HG03342 (cell line): ENCODE data around the gene ANXA5.
"Not testable (repeated sequence)": the region's sequence is repeated elsewhere in the genome, so short reads cannot be mapped to it uniquely, and the experiment has no call there.

Experiments used
- ATAC-seq: cut with Tn5 transposase; IDR thresholded peaks from one replicate; pipeline ENCODE4 v1.9.1; 2021; ENCODE audit warnings: mild to moderate bottlenecking, moderate library complexity; ENCODE audit not compliant: unreplicated experiment

The ANXA5 gene

DNA sequence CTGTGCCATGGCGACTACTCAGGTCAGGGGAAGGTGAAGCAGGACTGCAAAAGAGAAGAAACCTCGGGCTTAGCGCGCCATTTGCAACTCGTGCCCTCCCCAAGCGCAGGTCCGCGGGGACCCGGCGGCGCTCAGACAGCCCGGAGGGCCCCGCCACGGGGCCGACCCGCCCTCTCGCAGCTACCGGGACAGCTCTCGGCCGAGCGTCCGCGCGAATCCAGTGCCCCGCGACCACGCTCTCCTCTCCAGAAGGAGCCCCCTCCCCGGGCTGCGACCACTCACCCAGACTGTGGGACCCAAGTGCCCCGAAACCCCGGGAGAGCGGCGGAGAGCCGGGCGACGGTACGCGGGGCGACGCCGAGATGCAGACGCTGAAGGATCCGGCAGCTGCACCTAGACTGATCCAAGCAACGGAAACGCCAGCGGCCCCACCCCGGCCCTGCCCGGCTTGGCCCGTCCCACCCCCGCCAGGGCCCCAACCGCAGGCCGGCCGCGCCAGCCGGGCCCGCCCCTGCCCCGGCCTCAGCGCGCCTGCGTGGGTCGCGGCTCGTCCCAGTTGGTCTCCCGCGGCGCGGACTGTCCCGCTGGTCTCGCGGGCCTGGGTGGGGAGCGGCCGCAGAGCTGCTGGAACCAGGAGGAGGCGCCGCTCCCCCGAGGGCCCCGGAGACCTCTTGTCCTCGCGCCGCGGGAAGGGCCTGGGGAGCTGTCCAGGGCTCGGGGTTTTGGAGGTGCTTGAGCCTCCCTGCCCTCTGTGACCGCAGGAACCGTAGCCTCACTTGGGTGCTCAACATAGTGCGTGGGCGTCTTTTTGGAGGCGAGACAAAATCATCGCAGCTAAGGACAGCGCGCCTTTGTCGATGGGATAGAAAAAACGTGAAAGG, at the start of gene ANXA5:
TSS of gene ANXA5 (minus strand) at position 400 of the 881 bp plus-strand sequence. CDS start at position 9, 391 bp downstream.
- peak; percentile 90 for ATAC-seq

- no peak for ATAC-seq
Measured at GRCh38 chr4:121742794-121743193, 46.0 kb upstream of the ANXA5 start.

DNA sequence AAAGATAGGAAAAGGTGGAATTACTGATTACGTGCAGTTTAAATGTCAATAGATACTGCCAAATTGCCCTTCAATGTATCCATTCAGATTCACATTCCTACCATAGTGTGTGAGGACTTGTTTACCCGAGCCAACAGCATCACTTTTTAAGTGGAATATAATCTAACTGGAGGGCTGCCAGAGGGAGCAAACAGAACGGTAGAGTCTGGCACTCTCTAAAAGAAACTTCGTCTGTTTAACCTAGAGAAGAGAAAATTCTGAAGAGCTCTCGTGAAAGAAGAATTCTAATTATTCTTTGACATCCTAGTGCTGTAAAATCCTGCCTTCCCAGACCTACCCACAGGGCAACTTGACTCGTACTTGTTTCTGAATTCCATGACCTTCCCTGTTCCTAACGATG, 45.0 kb upstream of the ANXA5 start:
- ATAC-seq: no peak

GRCh38 chr4:121740796-121741409, 44.1 kb upstream of the ANXA5 start:
- ATAC-seq: no peak

GRCh38 chr4:121739575-121739974, 42.8 kb upstream of the ANXA5 start:
- ATAC-seq: no peak

DNA sequence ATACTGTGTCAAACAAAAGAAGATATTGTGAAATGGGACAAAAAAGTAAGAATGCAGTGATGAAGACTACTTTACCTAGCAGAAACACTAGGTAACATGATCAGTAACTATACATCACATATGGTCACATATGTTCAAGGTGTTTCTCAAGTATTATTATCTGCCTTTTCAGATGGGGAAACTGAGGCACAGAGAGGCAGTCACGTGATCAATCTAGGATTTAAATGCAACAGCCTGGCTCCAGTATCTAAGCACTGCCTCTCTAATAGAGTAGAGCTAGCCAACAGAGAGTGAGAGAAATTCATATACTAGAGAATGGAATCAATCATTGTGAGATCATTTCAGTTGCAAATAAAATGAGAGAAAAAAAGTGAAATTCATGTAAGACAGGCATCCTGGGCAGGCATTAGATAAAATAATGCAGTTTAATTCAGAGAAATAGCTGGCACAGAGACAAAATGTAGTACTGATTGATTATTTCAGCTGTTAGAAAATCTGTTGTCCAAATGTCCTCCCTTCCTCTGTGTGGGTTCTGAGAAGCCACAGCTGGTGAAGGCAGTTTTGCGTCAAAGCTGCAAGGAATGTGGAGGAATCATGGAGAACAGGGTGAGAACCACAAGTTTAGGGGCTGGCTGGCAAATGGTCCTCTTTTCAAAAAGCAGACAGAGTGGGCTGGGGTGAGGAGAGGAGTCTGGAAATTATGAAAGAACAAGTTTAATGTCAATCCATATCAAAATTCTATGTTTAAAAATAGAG, 42.2 kb upstream of the ANXA5 start:
- ATAC-seq: no peak

DNA sequence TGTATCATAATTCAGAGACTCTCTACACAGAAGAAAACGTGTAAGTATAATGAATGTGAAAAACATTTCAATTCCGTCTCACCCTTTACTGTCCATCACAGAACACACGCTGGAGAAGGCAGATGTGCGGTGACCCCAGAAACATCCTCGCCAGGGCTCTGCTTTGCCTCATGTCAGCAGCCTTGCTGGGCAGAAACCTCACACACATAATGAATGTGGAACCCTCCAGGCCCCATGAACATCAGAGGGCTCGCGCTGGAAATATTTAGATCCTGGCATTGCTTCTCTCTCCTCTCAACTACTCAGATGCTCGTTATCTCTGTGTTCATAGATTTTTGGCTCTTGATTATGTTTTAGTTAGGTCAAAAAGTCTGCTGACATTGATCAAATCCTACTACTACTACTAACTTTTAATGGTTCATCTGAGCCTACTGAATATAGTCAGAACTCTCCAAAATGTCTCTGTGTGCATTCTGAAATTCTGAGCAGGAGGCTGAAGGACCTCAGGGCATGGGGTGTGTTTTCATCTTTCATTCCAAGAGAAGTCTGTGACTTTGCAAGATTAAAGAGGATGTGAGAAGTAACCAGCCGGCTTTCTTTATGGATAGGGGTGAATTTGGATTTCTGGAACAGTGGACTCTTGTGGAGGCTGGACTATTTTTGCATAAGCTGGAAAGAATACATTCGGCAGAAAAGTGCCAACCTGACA, 41.2 kb upstream of the ANXA5 start:
- ATAC-seq: no peak

GRCh38 chr4:121736735-121737351, 40.1 kb upstream of the ANXA5 start:
- ATAC-seq: no peak

GRCh38 chr4:121734571-121734970, 37.8 kb upstream of the ANXA5 start:
- no peak for ATAC-seq

DNA sequence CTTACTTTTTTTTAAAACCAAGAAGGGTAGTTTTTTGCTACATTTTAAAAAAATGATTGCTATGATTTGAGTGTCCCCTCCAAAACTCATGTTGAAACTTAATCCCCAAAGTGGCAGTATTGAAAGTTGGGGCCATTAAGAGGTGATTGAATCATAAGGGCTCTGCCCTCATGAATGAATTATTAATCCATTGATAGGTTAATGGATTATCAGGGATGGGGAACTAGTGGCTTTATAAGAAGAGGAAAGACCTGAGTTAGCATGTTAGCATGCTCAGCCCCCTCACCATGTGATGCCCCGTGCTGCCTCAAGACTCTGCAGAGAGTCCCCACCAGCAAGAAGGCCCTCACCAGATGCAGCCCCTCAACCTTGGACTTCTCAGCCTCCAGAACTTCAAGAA, 37.2 kb upstream of the ANXA5 start:
- ATAC-seq: no peak

GRCh38 chr4:121729753-121730152, 33.0 kb upstream of the ANXA5 start:
- ATAC-seq: not testable (repeated sequence)

- ATAC-seq: no peak
Measured at GRCh38 chr4:121728798-121729226, 32.0 kb upstream of the ANXA5 start.

DNA sequence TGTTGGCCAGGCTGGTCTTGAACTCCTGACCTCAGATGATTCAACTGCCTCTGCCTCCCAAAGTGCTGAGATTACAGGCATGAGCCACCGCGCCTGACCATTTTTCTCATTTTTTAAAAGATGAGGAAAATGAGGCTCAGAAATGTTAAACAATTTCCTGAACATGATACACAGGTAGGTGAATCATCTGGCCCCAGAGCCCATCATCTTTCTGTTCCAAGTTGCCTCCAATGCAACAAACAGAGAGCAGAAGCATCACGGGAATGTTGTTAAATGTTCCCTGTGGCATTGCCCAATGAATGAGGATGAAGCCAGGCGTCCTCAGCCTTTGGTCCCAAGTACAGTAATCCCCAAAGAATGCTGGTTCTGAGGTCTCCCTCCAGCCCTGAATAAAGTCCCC, 31.3 kb upstream of the ANXA5 start:
- ATAC-seq: no peak

DNA sequence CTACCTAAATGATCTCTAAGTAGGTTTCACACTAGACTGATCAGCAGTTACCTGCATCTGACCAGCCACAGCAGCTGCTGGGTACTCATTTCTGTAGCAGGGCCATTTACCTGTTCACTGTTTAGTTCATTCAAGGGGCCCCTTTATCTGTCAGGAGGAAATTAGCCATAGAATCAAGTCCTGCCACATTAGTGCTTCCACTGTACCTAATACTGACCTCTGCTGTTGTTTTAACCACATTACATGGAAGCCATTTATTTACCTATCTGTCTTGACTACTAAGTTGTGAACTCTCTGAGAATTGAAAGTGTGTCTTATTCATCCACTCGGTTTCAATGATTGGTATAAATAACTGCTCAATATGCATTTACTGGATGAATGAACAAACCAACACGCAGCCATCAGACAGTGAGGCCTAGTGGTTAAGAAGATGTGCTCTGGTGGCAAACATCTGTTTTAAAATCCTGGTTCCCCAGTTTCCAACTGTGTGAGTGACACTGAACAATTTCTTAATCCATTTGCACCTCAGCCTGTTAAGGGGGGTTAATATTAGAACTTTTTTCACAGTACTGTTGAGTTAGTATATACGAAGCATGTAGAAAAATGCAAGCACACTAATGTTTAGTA, 30.0 kb upstream of the ANXA5 start:
- peak; percentile 95 for ATAC-seq

DNA sequence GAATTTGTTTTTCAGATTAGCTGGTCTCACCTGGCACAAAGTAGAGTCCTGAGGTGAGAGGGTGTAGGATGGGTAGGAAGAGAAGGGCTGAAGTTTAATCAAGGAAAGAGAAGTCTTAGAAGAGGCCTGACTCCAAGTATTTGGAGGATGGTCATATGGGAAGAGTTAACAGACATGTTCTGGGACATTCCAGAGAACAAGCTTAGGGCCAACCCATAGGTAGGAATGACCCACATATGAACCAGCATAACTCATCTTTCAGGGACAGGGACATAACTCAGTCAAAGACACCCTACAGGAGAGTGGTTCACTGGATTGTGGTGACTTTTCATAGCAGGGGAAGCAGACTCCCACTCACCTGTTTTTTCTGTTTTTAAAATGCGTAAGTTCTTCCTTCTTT, 27.9 kb upstream of the ANXA5 start:
- no peak for ATAC-seq

DNA sequence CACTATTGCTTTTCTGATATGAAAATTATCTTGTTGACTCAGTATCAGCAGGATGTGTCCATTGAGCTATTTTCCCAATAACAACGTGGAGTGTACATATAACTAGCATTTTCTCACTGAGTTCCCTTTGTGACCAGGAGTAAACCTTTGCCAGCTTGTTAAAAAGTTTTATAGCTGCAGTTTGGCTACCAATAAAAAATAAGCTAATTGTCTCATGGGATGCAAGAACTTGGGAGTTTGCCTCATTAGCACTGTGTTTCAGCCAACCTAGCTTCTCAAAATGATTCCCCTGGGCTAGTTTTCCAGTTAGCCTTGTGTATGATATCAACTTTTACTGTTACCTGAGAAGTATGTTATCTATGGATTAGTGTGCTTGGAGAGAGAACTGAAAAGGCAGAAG, 24.9 kb upstream of the ANXA5 start:
- ATAC-seq: no peak

DNA sequence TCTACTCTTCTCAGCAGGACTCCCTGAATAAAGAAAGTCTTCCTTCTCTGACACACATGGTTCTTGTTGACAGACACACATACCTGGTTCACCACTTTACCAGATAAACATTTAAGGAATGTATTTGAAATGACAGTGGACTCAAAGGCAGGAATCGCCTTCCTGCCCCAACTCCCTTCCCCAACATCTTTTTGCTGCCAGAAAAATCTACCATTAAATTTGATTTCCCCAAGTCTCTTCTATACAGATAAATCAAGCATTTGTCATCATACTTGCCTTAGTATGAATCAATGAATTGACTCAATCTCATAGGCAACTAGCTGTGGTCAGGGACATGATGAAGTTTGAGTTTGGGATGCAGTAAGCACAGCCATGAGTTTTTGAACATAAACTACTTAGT, 23.3 kb upstream of the ANXA5 start:
- ATAC-seq: no peak

GRCh38 chr4:121717680-121718237, 21.0 kb upstream of the ANXA5 start:
- no peak for ATAC-seq

DNA sequence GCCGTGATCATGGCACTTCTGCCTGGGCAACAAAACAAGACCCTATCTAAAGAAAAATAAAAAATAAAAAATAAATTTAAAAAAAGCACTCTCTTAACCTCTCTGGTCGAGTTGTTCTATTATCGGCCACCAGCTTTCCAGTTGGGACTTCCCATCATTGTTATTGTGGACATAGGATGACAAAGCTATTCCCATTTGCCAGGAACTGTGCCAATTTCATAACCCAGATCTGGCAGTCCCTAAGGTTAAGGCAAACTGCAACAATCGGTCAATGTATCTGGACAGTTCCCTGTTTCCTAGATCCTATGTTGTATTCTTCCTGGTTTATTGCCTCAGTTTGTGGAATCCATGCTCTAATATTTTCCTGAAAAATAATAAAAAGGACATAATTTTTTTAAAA, 17.8 kb upstream of the ANXA5 start:
- ATAC-seq: no peak

DNA sequence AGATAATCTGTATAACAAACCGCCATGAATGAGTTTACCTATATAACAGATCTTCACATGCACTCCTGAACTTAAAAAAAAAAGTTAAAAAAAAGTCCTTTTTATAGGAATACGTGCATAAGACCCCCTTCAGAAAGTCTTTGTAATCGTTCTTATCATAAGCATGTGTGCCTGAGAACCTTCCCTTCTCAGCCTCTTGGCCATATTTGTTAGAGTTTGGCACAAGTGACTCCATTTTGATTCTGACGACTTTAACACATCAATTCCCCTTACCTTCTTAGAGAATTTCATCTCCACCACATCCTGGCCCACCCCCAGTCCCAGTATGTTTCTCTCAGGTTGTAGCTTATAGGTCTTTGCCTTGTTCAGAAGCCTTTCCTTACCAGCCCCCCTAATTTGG, 16.0 kb upstream of the ANXA5 start:
- no peak for ATAC-seq
